NCI-H226 (cell line): ENCODE results near the gene FUT7.

Experiments used
- DNase-seq: peaks from one replicate; pipeline ENCODE4 v3.0.0-alpha.2; 2015

Gene FUT7

DNA sequence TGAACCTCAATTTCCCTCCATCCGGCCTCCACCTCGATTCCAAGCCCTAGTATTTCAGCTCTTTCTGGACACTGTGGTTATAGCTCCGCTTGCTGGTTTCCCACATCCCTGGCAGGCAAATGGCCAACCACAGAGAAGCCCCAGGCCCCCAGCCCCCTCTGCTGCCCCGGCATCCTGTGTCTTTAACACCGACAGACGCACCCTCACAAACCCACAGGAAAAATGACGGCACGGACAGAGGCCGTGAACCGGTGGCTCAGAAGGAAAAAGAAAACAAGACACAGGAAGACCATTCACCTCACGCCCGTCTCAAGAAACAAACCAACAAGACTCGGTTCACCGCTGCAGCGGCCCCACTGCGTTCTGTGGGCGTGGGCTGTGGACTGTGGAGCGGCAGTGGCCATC is 34.1 kb downstream of the FUT7 start:
- no peak for DNase-seq

DNA sequence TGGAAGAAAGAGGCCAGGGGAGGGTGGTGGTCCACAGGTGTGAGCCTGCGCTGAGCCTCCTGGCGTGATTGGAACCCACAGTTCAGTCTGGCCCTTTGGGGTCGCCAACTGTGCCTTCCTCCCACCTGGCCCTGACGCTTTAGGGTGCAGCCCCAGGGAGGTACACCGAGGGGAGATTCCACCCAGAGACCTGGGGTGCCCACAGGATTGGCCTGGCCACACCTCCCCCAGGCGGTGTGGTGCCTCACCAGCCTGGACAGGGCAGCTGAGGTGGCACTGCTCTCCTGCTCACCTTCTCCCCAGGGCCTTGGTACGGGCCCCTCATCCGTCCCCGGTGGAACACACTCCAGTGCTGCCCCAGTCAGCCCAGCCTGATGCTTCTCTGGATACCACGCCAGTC is 34.5 kb downstream of the FUT7 start:
- DNase-seq = no peak

DNA sequence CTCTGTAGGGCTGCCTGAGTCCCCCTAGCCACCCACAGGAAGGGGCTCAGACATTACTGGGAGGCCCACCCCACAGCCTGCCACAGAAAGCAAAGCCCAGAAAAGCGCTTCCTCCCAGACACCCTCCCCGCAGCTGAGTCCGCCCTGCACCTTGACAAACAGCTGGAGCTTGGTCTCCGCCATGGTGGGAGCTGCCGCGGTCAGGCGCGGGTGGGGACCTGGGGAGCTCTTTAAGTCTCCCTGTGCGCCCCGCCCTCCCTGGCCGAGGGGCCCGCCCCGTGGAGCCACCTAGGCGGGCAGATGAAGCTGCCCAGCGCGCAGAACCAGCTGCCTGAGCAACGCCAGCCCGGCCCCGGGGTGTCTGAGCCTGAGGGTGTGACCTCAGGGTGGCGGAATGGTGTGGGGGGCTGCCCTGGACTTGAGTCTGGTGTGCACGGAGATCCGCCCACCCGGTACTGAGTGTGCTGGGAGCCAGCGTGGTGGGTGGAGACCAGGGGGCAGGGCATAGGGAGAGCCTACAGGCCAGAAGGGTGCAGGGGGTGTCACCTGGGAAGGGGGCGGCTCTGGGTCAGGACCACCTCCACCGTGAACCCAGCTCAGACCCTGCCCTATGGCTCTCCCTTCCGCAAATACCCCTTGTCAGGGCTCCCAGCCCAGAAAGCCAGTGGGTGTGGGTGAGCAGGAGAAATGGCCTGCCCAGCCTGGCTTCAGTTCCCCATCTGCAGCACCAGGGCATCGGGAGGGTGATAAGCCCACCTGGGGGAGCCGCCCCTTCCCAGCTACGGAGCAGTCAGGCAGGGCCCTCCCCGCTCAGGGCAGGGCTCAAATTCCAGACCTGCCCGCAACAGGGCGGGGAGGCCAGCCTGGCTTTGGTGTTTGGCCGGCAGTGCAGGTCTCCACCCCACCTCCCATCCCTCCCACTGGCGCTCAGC is 35.3 kb downstream of the FUT7 start, which contains the start of gene CLIC3:
CLIC3 (minus strand) TSS at position 208 of the 932 bp plus-strand sequence; CDS start at position 183, 25 bp downstream.
- DNase-seq = peak; percentile 94

DNA sequence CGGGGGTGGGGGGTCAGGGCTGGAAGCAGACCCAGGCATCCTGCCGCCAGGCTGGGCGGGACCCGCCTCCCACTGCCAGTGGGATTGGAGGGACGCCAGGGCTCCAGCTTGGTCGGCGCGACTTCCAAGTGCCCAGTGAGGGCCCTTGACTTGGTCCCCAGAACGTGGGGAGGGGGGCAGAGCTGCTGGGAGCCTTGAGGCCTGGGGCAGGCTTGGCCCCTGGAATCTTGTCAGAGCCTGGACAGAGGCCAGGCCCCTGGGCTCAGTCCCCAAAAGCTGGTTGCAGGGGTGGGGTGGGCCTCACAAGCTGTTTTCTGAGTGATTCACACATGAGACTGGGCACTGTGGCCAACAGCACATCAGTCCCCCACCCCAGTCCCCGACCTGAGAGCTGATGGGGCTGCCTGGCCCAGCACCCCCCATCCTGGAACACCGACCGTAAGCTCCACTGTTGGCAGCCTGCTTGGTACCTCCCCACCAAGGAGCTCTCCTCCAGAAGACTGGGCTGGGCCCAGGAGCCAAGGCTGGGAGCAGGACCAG is 36.0 kb downstream of the FUT7 start:
- peak; percentile 27 for DNase-seq

DNA sequence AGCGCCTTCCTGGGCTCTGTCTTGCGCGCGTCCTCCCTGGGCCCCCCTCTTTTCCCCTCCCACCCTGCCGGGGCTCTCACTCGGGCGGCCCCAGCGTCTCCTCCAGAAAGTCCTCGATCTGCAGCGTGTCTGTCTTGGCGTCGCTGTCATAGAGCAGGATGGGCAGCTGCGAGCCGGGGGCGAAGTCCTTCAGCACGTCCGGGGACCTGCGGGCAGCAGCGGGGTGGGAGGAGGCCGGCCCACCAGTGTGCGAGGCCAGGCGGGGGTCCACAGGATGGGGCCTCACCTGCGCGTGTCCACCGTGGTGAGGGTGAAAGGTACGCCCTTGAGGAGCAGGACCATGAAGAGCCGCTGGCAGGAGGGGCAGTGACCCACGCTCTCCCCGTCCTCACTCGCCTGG is 36.5 kb downstream of the FUT7 start:
- DNase-seq = no peak

DNA sequence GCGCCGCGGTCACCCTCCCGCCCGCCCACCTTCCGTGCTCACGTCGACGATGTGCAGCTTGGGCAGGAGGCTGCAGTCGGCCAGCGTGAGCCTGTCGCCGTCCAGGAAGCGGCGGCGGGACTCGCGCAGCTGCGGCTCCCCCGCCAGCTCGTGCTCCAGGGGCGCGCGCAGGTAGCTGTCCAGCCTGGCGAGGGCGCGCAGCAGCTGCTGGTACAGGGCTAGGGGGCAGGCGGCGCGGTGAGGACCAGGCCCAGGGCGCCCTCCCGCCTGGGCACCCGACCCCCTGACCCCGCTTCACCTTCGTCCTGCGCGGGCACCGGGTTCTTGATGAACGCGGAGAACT is 37.0 kb downstream of the FUT7 start:
- no peak for DNase-seq

DNA sequence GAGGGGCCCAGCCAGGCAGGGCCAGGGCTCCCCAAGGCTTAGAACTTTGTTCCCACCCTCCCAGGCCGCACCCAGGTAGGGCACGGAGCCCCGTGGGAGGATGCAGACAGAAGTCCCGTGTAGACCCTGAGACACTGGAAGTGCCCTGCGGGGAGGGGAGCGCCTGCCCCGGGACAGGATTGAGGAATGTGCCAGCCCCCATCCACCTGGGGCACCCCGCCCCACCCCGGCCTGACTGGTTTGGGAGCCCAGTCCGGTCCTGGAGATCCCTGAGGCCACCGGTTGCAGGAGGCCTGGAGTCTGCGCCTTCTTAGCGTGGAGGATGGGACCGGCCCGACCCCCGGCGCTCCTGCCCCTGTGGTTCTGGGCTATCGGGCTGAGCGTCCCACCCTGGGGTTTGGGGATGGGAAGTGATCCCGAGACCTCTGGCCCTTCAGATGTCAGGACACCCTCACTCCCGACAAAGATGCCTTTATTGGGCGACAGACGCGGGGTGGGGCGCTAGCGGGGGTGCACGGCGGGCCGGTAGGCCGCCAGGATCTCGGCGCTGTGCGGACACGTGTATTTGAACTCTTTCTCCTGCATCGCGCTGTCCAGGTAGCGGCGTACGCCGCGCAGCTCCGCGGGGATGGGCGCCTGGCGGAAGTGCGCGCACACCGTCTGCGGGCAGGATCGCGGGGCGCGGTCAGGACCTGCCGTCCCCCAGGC is 37.6 kb downstream of the FUT7 start:
- DNase-seq = no peak

DNA sequence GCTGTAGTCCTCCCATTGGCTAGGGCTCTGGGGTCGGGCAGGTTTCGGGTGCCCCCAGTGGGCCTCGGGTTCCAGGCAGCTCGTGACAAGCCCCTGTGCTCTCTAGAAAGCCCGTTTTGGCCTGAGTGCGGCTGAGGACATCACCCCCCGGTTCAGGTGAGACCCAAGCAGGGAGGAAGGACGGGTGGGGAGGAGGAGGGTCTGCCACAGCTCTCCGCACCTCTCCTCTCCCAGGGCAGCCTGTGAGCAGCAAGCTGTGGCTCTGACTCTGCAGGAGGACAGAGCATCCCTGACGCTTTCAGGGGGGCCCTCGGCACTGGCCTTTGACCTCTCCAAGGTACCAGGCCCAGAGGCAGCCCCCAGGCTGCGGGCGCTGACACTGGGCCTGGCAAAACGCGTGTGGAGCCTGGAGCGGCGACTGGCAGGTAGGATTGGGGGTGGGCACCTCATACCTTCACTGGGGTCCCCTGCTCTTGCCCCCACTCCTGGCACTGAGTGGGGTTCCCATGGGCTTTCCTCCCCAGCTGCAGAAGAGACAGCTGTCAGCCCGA is 39.0 kb downstream of the FUT7 start:
- no peak for DNase-seq

DNA sequence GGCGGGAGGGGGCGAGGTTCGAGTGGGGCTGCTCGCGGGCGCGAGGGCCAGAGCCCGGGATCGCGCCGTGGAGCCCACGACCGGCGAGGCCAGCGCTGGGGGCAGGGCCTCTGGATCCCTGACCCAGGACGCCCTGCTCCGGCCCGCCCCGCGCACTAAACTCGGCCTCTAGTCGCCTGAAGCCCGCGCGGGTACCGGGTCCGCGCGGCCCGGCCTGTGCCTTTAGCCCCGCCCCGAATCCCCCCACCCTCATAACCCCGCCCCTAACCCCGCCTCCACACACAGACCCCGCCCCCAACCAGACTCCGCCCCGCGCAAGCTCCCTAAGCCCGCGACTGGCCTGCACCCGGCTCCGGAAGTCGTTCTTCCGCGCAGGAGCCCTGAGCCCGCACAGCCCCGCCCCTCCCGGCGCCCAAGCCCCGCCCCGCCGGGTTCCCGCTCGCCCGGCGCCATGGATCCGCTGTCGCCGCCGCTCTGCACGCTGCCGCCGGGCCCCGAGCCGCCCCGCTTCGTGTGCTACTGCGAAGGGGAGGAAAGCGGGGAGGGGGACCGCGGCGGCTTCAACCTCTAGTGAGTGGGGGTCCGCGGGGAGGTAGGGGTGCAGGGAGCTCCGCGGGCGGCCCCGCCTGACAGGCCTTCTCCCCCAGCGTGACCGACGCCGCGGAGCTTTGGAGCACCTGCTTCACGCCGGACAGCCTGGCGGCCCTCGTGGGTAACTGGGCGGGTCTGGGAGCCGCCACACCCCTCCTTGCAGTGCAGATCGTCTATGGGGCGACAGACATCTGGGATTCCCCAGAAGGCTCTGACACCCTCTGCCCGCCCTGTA is 39.7 kb downstream of the FUT7 start, which contains the start of gene PAXX:
PAXX (plus strand) TSS at position 430 of the 826 bp plus-strand sequence; CDS start at position 452, 22 bp downstream.
- peak; percentile 76 for DNase-seq

DNA sequence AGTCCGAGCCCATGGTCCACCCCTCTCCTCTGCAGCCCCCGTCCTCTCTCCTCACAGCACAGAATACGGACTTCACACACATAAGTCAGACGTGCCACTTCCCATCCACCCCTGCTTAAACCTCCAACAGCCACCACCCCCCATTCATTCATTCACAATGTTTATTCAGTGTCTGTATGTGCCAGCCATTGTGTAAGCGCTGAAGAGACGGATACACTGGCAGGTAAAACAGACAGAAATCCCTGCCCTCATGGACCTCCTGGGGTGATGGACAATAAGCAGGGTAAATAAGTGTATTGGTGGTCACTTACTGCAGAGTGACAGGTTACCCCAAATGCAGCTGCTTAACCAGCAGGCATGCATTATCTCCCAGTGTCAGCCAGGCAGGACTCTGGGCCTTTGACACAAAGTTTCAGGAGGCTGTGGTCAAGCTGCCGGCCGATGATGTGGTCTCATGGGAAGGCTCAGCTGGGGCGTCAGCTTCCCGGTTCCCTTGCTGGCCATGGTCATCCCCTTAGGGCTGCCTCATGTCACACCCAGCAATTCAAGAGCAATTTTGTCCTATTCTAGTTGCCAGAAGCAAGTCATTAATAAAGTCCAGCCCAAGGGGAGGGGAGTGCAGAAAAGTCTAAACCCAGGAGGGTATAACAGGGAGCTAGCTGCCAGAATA is 41.5 kb downstream of the FUT7 start:
- DNase-seq = no peak

DNA sequence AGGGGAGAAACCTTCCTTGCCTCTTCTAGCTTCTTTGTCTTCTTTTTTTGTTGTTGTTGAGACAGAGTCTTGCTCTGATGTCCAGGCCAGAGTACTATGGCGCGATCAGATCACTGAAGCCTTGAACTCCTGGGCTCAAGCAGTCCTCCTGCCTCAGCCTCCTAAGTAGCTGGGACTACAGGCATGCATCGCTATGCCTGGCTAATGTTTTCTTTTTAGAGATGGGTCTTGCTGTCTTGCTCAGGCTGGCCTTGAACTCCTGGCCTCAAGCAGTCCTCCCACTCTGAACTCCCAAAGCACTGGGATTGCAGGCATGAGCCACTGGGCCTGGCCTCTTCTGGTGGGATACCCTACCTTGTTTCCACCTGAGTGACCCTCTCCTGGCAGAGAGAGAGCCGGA is 43.0 kb downstream of the FUT7 start:
- no peak for DNase-seq

DNA sequence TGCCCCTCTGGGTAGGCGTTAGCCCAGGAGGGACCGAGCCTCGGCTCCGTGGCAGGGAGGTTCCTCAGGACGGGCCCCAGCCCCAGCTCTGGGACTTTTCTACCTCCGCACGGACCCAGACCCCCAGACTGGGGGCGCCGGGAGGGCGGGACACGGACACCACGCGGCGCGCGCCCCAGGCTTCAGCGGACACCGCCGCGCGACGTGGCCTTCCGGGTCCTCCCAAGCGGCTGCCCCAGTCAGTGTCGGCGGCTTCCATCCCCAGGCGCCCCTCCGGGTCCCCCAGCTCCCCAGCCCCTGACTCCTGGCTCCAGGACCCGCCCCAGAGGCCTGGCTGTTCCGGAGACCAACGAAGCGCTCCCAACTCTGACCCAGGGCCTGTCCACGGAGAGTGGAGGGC is 46.0 kb downstream of the FUT7 start:
- DNase-seq = no peak

DNA sequence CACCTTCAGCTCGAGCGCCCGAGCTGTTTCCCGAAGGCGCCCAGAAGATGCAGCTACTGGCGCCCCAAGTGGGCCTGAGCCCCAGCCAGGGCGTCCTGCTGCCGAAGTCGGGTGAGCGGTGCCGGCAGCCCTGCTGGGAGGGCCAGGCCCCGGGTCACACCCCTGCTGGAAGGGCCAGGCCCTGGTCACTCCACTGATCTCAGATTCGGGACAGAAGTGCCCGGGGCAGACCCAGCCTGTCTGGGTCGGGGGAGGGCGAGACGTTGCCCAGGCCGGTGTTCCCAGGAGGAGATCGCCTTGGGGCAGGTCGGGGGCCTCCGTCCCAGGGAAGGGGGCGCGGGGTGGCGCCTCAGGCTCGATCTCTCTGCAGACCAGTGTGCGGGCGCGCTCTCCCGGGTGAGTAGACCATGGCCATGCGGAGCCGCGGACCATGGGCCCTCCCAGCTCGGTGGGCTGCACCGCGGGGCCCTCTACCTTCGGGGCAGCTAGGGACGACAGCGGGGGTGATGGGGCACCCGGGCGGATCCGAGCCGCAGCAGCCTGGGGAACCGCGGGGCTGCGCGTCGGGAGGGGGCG is 46.8 kb downstream of the FUT7 start:
- DNase-seq = no peak

DNA sequence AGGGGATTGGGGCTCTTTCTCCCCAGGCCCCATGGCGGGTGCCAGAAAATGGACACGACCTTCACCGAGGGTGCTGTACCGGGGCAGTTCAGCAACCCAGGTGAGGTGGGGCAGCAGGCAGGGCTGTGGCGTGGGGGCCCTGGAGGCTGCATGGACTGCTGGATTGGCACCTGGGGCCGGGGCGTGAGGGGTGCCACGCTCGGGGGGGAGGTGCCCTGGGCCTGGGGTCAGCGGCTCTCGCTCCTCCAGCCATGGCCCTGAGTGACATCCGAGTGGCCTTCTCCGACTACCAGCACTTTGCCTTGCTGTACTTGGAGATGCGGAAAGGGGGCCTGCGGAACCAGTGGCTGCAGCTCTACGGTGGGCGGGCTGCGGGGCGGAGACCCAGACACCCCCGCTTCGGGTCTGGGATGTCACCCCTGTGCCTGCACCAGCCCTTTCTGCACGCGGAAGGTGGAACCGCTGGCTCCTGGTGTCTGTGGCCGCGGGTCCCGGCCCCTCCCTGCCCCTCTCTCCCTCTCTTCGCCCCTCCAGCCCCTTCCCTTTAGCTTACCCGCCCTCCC is 47.3 kb downstream of the FUT7 start:
- DNase-seq = no peak

DNA sequence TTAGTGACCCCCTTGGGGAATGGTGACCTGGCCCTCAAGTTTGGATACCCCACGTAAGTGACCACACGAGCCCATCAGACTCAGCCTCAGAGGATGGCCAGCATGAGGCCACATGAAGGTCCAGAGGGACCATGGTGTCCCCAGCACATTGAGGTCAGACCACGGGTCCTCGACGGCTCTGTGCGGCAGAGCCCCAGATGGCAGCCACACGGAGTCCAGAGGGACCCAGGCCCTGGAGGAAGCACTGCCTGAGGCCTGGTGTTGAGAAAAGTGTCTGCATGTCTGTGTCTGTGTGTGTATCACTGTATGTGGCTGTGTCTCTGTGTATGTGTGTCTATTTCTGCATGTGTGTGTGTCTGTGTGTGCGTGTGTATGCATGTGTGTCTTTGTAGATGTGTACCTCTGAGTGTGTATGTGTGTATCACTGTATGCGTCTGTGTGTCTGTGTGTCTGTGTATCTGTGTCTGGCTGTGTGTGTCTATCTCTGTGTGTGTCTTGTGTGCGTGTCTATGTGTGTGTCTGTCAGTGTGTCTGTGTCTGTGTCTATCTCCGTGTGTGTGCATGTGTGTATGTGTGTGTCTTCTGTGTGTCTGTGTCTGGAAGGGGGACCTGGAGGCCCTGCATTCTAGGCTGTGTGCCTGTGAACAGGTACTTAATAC is 48.1 kb downstream of the FUT7 start:
- no peak for DNase-seq

DNA sequence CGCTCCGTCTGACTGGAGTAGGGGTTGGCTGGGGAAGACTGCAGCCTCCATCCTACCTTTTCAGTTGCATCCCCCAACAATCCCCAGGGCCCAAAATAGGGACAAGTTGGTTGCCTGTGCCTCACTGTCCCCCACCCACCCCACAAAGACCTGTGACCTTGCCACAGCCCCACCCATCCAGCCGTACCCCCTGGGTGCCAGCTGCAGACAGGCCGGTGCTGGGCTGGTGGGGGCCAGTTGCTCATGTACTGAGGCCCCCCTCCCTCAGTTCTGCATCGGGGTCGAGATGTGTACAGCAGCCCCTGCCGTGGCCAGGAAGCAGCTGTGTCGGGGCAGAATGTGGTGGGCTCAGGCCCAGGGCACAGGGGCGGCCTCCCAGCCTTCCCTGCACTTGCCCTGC is 48.7 kb downstream of the FUT7 start:
- no peak for DNase-seq

DNA sequence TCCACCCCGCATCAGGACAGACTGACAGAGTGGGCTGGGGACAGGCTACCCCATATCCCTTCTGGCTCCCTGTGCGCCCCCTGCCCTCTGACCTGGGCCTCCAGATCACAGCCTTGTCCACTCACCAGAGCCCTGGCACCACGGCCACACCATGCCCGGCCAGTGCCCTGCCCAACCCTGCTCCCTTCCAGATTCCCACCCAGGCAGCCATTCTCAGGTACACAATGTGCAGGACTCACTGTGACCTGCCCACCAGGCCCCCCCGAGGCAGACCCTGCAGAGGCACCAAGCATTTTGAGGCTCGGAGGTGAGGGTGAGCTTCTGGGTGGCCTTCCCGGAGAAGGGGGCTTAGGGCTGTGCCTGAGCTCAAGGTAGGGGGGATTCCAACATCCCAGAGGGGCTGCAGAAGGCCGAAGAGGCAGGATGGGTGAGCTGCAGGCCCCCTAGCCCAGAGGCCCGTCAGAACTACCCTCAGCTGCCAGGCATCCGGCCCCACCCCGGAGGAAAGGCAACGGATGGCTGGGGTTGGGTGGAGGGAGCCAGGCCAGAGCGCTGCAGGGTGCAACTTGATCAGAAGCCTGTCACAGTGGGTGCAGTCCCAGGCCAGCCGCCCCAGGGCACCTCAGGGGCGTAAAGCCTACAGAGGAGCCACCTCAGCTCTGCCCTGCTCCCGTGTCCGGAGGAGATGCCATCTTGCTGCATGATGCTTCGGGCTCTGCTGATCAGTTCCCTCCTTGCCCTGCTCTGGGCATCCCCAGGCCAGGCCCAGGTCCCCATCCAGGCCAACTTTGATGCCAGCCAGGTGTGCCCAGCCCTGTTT is 49.4 kb downstream of the FUT7 start, which contains the start of gene LCNL1:
LCNL1 (plus strand) TSS at position 762 of the 820 bp plus-strand sequence. CDS start 594 bp downstream, outside the sequence.
- DNase-seq = no peak

DNA sequence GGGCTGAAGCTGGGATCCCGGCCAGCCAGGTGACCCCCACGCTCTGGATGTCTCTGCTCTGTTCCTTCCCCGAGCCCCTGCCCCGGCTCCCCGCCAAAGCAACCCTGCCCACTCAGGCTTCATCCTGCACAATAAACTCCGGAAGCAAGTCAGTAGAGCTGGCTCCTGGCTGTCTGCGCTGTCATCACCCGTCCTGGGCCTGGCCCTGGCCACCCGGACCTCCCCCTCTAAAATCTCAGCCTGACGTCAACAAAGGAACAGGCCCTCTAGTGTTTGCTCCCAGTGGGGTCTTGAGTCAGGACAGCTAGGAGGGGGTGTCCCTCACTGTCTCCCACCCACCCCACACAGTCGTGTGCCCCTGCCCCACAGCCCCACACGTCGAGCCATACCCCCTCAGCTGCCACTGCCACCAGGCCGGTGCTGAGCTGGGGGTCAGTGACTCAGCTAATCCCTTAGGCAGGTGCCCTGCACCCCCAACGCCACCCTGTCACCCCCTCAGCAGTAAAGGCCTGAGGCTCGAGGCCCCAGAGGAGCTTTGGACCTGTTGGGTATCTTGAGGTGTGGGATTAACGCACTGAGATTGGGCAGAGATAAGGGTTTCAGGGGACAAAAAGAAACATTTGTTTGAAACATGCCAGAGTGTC is 50.2 kb downstream of the FUT7 start:
- DNase-seq = no peak
